Neuronal stem cell (in vitro differentiated cells): Measurements from ENCODE around the gene CHD2.

Experiments
- DNase-seq: peaks from one replicate; pipeline ENCODE4 v3.0.0-alpha.2; 2013; ENCODE audit warnings: low spot score
- H2AFZ ChIP-seq: one replicate; pipeline ENCODE4 v1.6.1; 2013; ENCODE audit warnings: mild to moderate bottlenecking, low read length, inconsistent platforms
- H2AK5ac ChIP-seq: 2 replicates; pipeline ENCODE4 v1.6.1; 2013; ENCODE audit warnings: low read depth, mild to moderate bottlenecking, inconsistent platforms, low read length, moderate library complexity, mixed read lengths
- H2BK120ac ChIP-seq: 2 replicates; pipeline ENCODE4 v1.6.1; 2013; ENCODE audit warnings: low read depth, mild to moderate bottlenecking, inconsistent platforms, low read length, moderate library complexity, mixed read lengths
- H2BK12ac ChIP-seq: one replicate; pipeline ENCODE4 v1.6.1; 2013; ENCODE audit warnings: low read length, inconsistent platforms
- H2BK15ac ChIP-seq: 2 replicates; pipeline ENCODE4 v1.6.1; 2013; ENCODE audit warnings: mild to moderate bottlenecking, low read length, inconsistent platforms, mixed read lengths
- H2BK5ac ChIP-seq: one replicate; pipeline ENCODE4 v1.6.1; 2013; ENCODE audit warnings: inconsistent platforms, mild to moderate bottlenecking, low read length, moderate library complexity
- H3K14ac ChIP-seq: one replicate; pipeline ENCODE4 v1.6.1; 2013; ENCODE audit warnings: low read length, inconsistent platforms
- H3K18ac ChIP-seq: 2 replicates; pipeline ENCODE4 v1.6.1; 2013; ENCODE audit warnings: low read length, inconsistent platforms
- H3K23ac ChIP-seq: 2 replicates; pipeline ENCODE4 v1.6.1; 2013; ENCODE audit warnings: low read depth, mild to moderate bottlenecking, mixed read lengths, low read length, inconsistent platforms; ENCODE audit not compliant: poor library complexity
- H3K27ac ChIP-seq: replicated peaks from 3 replicates; pipeline ENCODE4 v1.5.1; 2013; ENCODE audit warnings: low read length, inconsistent platforms
- H3K27me3 ChIP-seq, 3 experiments: 2 replicates each; pipeline ENCODE4 v1.6.1; 2013; ENCODE audit warnings: low read length in 3 of 3, mild to moderate bottlenecking in 2 of 3, inconsistent platforms in 1 of 3, low read depth in 1 of 3, mixed read lengths in 1 of 3, moderate library complexity in 1 of 3; ENCODE audit not compliant: control insufficient read depth in 3 of 3, insufficient read depth in 3 of 3
- H3K36me3 ChIP-seq, 2 donors: replicated peaks in 1 of 2; 2 replicates each; pipeline ENCODE4 v1.6.1; 2013; ENCODE audit warnings: low read length in 2 of 2; ENCODE audit not compliant: control insufficient read depth in 2 of 2, insufficient read depth in 2 of 2
- H3K4ac ChIP-seq: 2 replicates; pipeline ENCODE4 v1.6.1; 2013; ENCODE audit warnings: inconsistent platforms, mild to moderate bottlenecking, low read length, moderate library complexity
- H3K4me1 ChIP-seq, 2 donors: 1 replicate in 1 of 2; 2 replicates in 1 of 2; pipeline ENCODE4 v1.6.1; 2013; ENCODE audit warnings: low read length in 2 of 2, low read depth in 1 of 2; ENCODE audit not compliant: control insufficient read depth in 2 of 2, insufficient read depth in 1 of 2
- H3K4me2 ChIP-seq: one replicate; pipeline ENCODE4 v1.6.1; 2013; ENCODE audit warnings: mild to moderate bottlenecking, low read length, inconsistent platforms; ENCODE audit not compliant: insufficient read depth, poor library complexity, severe bottlenecking
- H3K4me3 ChIP-seq, 2 donors: 2 replicates each; pipeline ENCODE4 v1.5.1; 2013; ENCODE audit warnings: low read length in 2 of 2, mild to moderate bottlenecking in 2 of 2, inconsistent platforms in 1 of 2, moderate library complexity in 1 of 2
- H3K79me1 ChIP-seq: one replicate; pipeline ENCODE4 v1.6.1; 2013; ENCODE audit warnings: low read depth, mild to moderate bottlenecking, inconsistent platforms, low read length, moderate library complexity
- H3K9ac ChIP-seq: one replicate; pipeline ENCODE4 v1.6.1; 2013; ENCODE audit warnings: mild to moderate bottlenecking, low read depth, low read length, inconsistent platforms; ENCODE audit not compliant: poor library complexity
- H3K9me3 ChIP-seq, 2 donors: replicated peaks in 1 of 2; 2 replicates each; pipeline versions ENCODE3 to v1.6.1; 2013; ENCODE audit warnings: low read length in 2 of 2, mild to moderate bottlenecking in 2 of 2, inconsistent platforms in 1 of 2, low read depth in 1 of 2, mixed read lengths in 1 of 2, moderate library complexity in 1 of 2; ENCODE audit not compliant: control insufficient read depth in 2 of 2, insufficient read depth in 1 of 2
- H4K8ac ChIP-seq: one replicate; pipeline ENCODE4 v1.6.1; 2013; ENCODE audit warnings: low read depth, mild to moderate bottlenecking, inconsistent platforms, low read length, moderate library complexity
- H4K91ac ChIP-seq: one replicate; pipeline ENCODE4 v1.6.1; 2013; ENCODE audit warnings: low read length, low read depth, mild to moderate bottlenecking, inconsistent platforms; ENCODE audit not compliant: poor library complexity
- WGBS, 2 donors: extraction: QIAGEN DNeasy Blood & Tissue Kit; methylation state at CpG; one replicate each; pipeline ENCODE4 v1.1.7; 2013; ENCODE audit warnings: missing lambda C conversion rate in 2 of 2, mixed read lengths in 1 of 2; ENCODE audit not compliant: insufficient read length in 2 of 2, insufficient replicate concordance in 1 of 2; ENCODE audit errors: extremely low coverage in 2 of 2; 5-methylcytosine and 5-hydroxymethylcytosine counted together

The CHD2 gene

DNA sequence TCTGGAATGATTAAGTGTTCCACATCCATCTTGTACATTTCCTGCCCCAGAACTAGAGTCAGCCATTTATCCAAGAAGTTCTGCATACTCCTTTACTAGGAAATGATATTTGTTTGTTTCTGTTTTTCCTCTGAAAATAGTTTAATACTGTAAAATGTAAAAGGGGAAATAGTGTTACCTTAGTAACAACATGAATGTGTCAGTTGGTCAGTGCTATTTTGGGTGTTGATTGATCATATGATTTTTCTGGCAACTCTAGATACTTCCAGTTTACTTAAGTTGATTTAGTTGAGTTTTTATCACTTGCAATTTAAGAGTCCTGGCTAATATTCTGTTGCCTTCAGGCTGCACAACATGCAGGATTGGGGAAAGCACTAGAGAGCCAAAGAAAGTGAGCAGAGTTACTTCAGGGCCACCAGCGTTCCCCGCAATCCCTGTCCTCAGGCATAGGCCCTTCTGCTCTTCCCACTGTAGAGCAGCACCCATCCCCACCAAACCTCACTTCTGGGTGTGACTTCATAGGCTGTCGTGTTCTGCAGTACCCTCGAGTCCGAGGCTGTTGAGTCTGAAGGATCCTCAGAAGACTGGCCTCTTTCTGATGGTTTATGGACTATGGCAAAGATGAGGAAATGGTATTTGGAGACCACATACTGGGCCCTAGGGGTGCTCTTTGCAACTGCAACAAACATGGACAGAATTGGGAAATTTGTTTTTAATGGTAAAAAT lies 69.0 kb downstream of the CHD2 start:
- WGBS, 2 donors = no CpG with 5 or more reads among the region's 5 CpGs
- no peak overlapping the region for H3K14ac ChIP-seq
- H3K4me2 ChIP-seq = no peak overlapping the region
- no peak overlapping the region for H2AFZ ChIP-seq
- no peak overlapping the region for H2BK15ac ChIP-seq
- no peak overlapping the region for H2BK12ac ChIP-seq
- no peaks in the 10 kb centered on the region for H3K27me3 ChIP-seq
- H3K4ac ChIP-seq = no peak overlapping the region
- H4K8ac ChIP-seq = no peak overlapping the region
- peaks cover 21 to 96% of the 10 kb centered on the region in 2 donors for H3K36me3 ChIP-seq
- H3K79me1 ChIP-seq = peaks cover 2% of the 10 kb centered on the region
- H3K9ac ChIP-seq = no peak overlapping the region
- H4K91ac ChIP-seq = no peak overlapping the region
- DNase-seq = no peak
- no peak overlapping the region for H2AK5ac ChIP-seq
- H3K18ac ChIP-seq = no peak overlapping the region
- no peak overlapping the region for H3K4me3 ChIP-seq
- no peak overlapping the region for H2BK120ac ChIP-seq
- H3K23ac ChIP-seq = no peak overlapping the region
- no peak overlapping the region for H3K27ac ChIP-seq
- H2BK5ac ChIP-seq = no peak overlapping the region
- no peaks in the 10 kb centered on the region for H3K4me1 ChIP-seq
- H3K9me3 ChIP-seq = peaks cover 0 to 5% of the 10 kb centered on the region in 2 donors

DNA sequence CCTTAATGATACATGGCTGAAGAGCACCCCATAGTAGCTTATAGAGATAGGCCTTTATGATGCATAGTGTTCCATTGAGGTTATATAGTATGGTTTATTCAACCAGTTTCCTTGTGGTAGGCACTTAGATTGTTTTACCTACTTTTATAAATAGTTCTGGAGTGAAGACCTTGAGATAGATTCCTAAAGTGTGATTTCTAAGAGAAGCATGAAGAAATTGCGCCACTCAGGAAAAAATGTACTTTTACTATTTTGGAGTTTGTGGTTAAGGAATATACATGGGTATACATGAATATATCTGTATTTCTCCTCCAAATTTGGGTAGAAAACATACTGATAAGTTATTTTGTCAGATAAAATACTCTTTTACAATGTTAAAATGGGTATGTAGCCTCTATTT lies 70.5 kb downstream of the CHD2 start:
- peaks cover 30 to 96% of the 10 kb centered on the region in 2 donors for H3K36me3 ChIP-seq
- H3K9me3 ChIP-seq = no peaks in the 10 kb centered on the region
- no peak overlapping the region for H4K91ac ChIP-seq
- H3K27me3 ChIP-seq = no peaks in the 10 kb centered on the region
- no peak overlapping the region for H3K23ac ChIP-seq
- H3K4me3 ChIP-seq = no peak overlapping the region
- no peak overlapping the region for H3K14ac ChIP-seq
- H3K27ac ChIP-seq = no peak overlapping the region
- H3K4me1 ChIP-seq = no peaks in the 10 kb centered on the region
- no peak overlapping the region for H2AFZ ChIP-seq
- H2BK5ac ChIP-seq = no peak overlapping the region
- no CpG with 5 or more reads among the region's 1 CpG for WGBS, 2 donors
- no peak overlapping the region for H2AK5ac ChIP-seq
- DNase-seq = no peak
- H2BK15ac ChIP-seq = no peak overlapping the region
- no peak overlapping the region for H4K8ac ChIP-seq
- no peak overlapping the region for H3K9ac ChIP-seq
- no peak overlapping the region for H3K4ac ChIP-seq
- peaks cover 2% of the 10 kb centered on the region for H3K79me1 ChIP-seq
- no peak overlapping the region for H3K18ac ChIP-seq
- no peak overlapping the region for H3K4me2 ChIP-seq
- no peak overlapping the region for H2BK120ac ChIP-seq
- no peak overlapping the region for H2BK12ac ChIP-seq

GRCh38 chr15:92971081-92971480 lies 71.0 kb downstream of the CHD2 start:
- Histone ChIP-seq H3K79me1 (peaks cover 2% of the 10 kb centered on the region), H2BK12ac (no peak overlapping the region), H3K4me1 (no peaks in the 10 kb centered on the region), H3K36me3 (peaks cover 30 to 97% of the 10 kb centered on the region in 2 donors), H2AFZ (no peak overlapping the region), H2AK5ac (no peak overlapping the region), H3K27ac (no peak overlapping the region), H3K9ac (no peak overlapping the region), H3K27me3 (no peaks in the 10 kb centered on the region), H2BK120ac (no peak overlapping the region), H3K4ac (no peak overlapping the region), H3K23ac (no peak overlapping the region), H4K8ac (no peak overlapping the region), H3K18ac (no peak overlapping the region), H3K4me3 (no peak overlapping the region), H4K91ac (no peak overlapping the region), H3K9me3 (no peaks in the 10 kb centered on the region), H3K14ac (no peak overlapping the region), H2BK15ac (no peak overlapping the region), H2BK5ac (no peak overlapping the region), H3K4me2 (no peak overlapping the region)
- no peak for DNase-seq
- WGBS, 2 donors = no CpG with 5 or more reads among the region's 1 CpG

- no peak overlapping the region for H3K18ac ChIP-seq
- H3K27me3 ChIP-seq = no peaks in the 10 kb centered on the region
- H3K4me1 ChIP-seq = no peaks in the 10 kb centered on the region
- no peak overlapping the region for H3K9ac ChIP-seq
- no peak overlapping the region for H3K4ac ChIP-seq
- H3K4me2 ChIP-seq = no peak overlapping the region
- H2AFZ ChIP-seq = no peak overlapping the region
- H3K36me3 ChIP-seq = peaks cover 32 to 98% of the 10 kb centered on the region in 2 donors
- H2BK120ac ChIP-seq = no peak overlapping the region
- no peak overlapping the region for H4K8ac ChIP-seq
- H2BK12ac ChIP-seq = no peak overlapping the region
- no CpG with 5 or more reads among the region's 1 CpG for WGBS, 2 donors
- no peak for DNase-seq
- no peak overlapping the region for H2BK15ac ChIP-seq
- H3K14ac ChIP-seq = no peak overlapping the region
- H2AK5ac ChIP-seq = no peak overlapping the region
- no peak overlapping the region for H4K91ac ChIP-seq
- H3K4me3 ChIP-seq = no peak overlapping the region
- no peak overlapping the region for H3K27ac ChIP-seq
- no peaks in the 10 kb centered on the region for H3K9me3 ChIP-seq
- no peak overlapping the region for H3K23ac ChIP-seq
- peaks cover 2% of the 10 kb centered on the region for H3K79me1 ChIP-seq
- H2BK5ac ChIP-seq = no peak overlapping the region
Observed at GRCh38 chr15:92971713-92972112, 71.6 kb downstream of the CHD2 start.
